H1 (cell line): ENCODE results near the gene HIVEP2. TPM values are rescaled to one million over a fixed set of nuclear protein-coding genes. Genes with fewer than 3 reads are reported as not detected.

ENCODE experiments used
- BRCA1 ChIP-seq: IDR thresholded peaks from 2 replicates; pipeline ENCODE4 v1.6.1; 2012; ENCODE audit warnings: low read depth, low read length, improper control_type of control experiment
- CEBPB ChIP-seq: IDR thresholded peaks from 2 replicates; pipeline ENCODE4 v1.6.1; 2012; ENCODE audit warnings: low read depth, low read length
- CHD2 ChIP-seq: IDR thresholded peaks from 2 replicates; pipeline ENCODE4 v1.6.1; 2012; ENCODE audit warnings: low read length, improper control_type of control experiment
- GTF2F1 ChIP-seq: IDR thresholded peaks from 2 replicates; pipeline ENCODE4 v1.6.1; 2012; ENCODE audit warnings: low read depth, low read length, improper control_type of control experiment, borderline replicate concordance
- HDAC2 ChIP-seq, 2 experiments: fragments of 300-600 bp in 1 of 2; sonication (generic) in 1 of 2; IDR thresholded peaks; 2 replicates each; pipeline ENCODE4 v1.6.1; 2011 to 2012; ENCODE audit warnings: low read depth in 2 of 2, low read length in 2 of 2, mild to moderate bottlenecking in 2 of 2, moderate library complexity in 2 of 2, borderline replicate concordance in 1 of 2, inconsistent platforms in 1 of 2
- KDM1A ChIP-seq: fragments of 200-600, 300-600 bp; sonication (generic); IDR thresholded peaks from 2 replicates; pipeline ENCODE4 v1.7.1; 2016; ENCODE audit warnings: mild to moderate bottlenecking, low read length, borderline replicate concordance
- KDM4A ChIP-seq: IDR thresholded peaks from one replicate; pipeline ENCODE4 v1.7.1; 2012; ENCODE audit warnings: low read depth, mild to moderate bottlenecking, moderate library complexity, low read length, inconsistent platforms; ENCODE audit not compliant: severe bottlenecking
- KDM5A ChIP-seq: fragments of 200-600 bp; IDR thresholded peaks from 2 replicates; pipeline ENCODE4 v1.7.1; 2012; ENCODE audit warnings: mild to moderate bottlenecking, low read length, inconsistent platforms, mixed read lengths
- MAFK ChIP-seq: IDR thresholded peaks from 2 replicates; pipeline ENCODE4 v1.6.1; 2012; ENCODE audit warnings: low read depth, mild to moderate bottlenecking, improper control_type of control experiment, low read length
- NANOG ChIP-seq: IDR thresholded peaks from 2 replicates; pipeline ENCODE4 v1.6.1; 2011; ENCODE audit warnings: low read length, low read depth, mild to moderate bottlenecking, inconsistent platforms; ENCODE audit not compliant: insufficient read depth, poor library complexity, severe bottlenecking
- NRF1 ChIP-seq: IDR thresholded peaks from 2 replicates; pipeline ENCODE4 v1.6.1; 2011; ENCODE audit warnings: mild to moderate bottlenecking, low read depth, low read length, improper control_type of control experiment
- PHF8 ChIP-seq: fragments of 200-600 bp; sonication (generic); conservative IDR thresholded peaks from 2 replicates; pipeline ENCODE4 v1.7.1; 2012; ENCODE audit warnings: low read depth, mild to moderate bottlenecking, inconsistent platforms, low read length, moderate library complexity
- POLR2A ChIP-seq, 2 experiments: IDR thresholded peaks; 1 replicate in 1 of 2; 2 replicates in 1 of 2; pipeline ENCODE4 v1.6.1; 2011; ENCODE audit warnings: low read depth in 2 of 2, low read length in 2 of 2, mild to moderate bottlenecking in 2 of 2; ENCODE audit errors: control extremely low read depth in 1 of 2
- RBBP5 ChIP-seq: IDR thresholded peaks from 2 replicates; pipeline ENCODE4 v1.7.1; 2012; ENCODE audit warnings: low read depth, mild to moderate bottlenecking, inconsistent platforms, low read length, moderate library complexity, borderline replicate concordance
- RNF2 ChIP-seq: fragments of 200-900, 300-1000 bp; sonication (generic); IDR thresholded peaks from 2 replicates; pipeline ENCODE4 v1.7.1; 2016; ENCODE audit warnings: borderline replicate concordance, low read depth, mild to moderate bottlenecking, antibody characterized with exemption, low read length; ENCODE audit not compliant: poor library complexity, severe bottlenecking; ENCODE audit errors: missing control alignments
- SIRT6 ChIP-seq: IDR thresholded peaks from one replicate; pipeline ENCODE4 v1.7.1; 2012; ENCODE audit warnings: low read length, inconsistent platforms
- SIX5 ChIP-seq: IDR thresholded peaks from 2 replicates; pipeline ENCODE4 v1.6.1; 2011; ENCODE audit warnings: mild to moderate bottlenecking, low read depth, low read length
- SP1 ChIP-seq: IDR thresholded peaks from 2 replicates; pipeline ENCODE4 v1.6.1; 2011; ENCODE audit warnings: low read depth, low read length
- SRF ChIP-seq: IDR thresholded peaks from 2 replicates; pipeline ENCODE4 v1.6.1; 2011; ENCODE audit warnings: mild to moderate bottlenecking, low read depth, low read length, moderate library complexity
- TAF7 ChIP-seq: optimal IDR thresholded peaks from 2 replicates; pipeline ENCODE3; 2011; ENCODE audit warnings: low read depth, mild to moderate bottlenecking, inconsistent platforms, low read length, moderate library complexity, borderline replicate concordance
- YY1 ChIP-seq: IDR thresholded peaks from 2 replicates; pipeline ENCODE4 v1.6.1; 2011; ENCODE audit warnings: low read depth, mild to moderate bottlenecking, low read length
- polyA plus RNA-seq, 7 experiments: library from polyadenylated mRNA; depleted of rRNA in 3 of 7; stranded (reverse) in 5 of 7; unstranded in 2 of 7; fragments of >200 nt in 5 of 7; fragments of 200-250 nt in 2 of 7; gene quantifications; 1 replicate in 5 of 7; 2 replicates in 1 of 7; 4 replicates in 1 of 7; pipeline versions ENCODE4 v1.2.1 to v1.2.3, GENCODE V29; 2011 to 2013; ENCODE audit warnings: missing spikeins in 2 of 7, mixed read lengths in 2 of 7
- total RNA-seq: library from RNA; stranded (reverse); fragmentation: NEBNext Ultra II Directional; extraction: Animal tissue kit (Norgen Biotek cat#: 25700); gene quantifications from 2 replicates; pipeline ENCODE4 v1.2.1, GENCODE V29; 2021
- TF ChIP-seq, protein P1 (sequence below), 3 experiments: IDR thresholded peaks; 1 replicate in 2 of 3; 2 replicates in 1 of 3; pipeline versions ENCODE4 v1.5.1 to v1.6.1; 2011; ENCODE audit warnings: low read length in 3 of 3, mild to moderate bottlenecking in 3 of 3, inconsistent platforms in 2 of 3, low read depth in 1 of 3, moderate library complexity in 1 of 3; ENCODE audit not compliant: insufficient read depth in 1 of 3; ENCODE audit errors: control extremely low read depth in 1 of 3

HIVEP2 gene
- total and polyA plus RNA-seq, 2 of the 8 experiments (the other 6 are each of a cell fraction or from before 2014, with no cell fraction given), result 2.2 to 6.1 TPM

DNA sequence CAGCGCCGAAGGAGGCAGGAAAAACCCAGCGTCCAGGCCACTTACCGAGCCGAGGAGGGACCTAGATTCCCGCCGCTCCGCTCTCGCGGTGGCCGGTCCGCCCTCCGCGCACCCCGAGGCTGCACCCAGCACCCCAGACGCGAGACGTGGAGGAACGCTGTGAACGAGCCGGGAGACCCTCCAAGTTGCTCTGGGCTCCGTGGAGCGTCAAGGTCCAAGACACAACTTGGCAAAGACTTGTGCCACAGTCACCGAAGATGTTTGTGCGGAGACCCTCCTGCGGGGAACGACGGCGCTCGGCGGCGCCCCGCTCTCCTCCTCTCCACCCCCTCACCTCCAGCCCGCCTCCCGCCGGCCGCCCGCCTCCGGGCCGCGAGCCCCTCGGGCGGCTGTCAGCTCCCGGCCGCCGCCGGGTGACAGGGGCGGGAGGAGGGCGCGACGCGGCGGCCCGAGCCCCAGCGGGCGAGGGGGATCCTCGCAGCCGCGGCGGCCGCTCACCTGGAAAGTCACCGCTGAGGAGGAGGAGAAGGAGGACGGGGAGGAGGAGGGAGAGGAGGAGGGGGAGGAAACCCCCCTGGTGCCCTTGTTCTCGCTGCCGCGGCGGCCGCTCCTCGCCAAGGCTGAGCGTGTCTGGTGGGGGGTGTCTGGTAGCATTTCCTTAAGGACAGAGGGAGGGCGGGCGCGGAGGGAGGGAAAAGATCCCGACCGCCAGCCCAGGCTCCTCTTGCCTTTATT is 637 bp upstream of the HIVEP2 start (continued):
- TF ChIP-seq CEBPB (no peak), RBBP5 (peak; percentile 45), TAF7 (no peak), CHD2 (peak; percentile 8; the same call in 1 of the 2 replicates), SP1 (no peak), RNF2 (no peak), NANOG (no peak), BRCA1 (no peak), POLR2A (IDR thresholded peaks at IDR 0.05; ENCODE audit: control extremely low read depth in 1 of 2, low read depth in 2 of 2, low read length in 2 of 2) (peak in 1 of 2 experiments; percentile 62; a peak in 1 of 3 replicates), PHF8 (peak; percentile 50; the same call in 1 of the 2 replicates), KDM5A (no peak), GTF2F1 (no peak), SIX5 (no peak), KDM1A (no peak), KDM4A (peak; percentile 80), NRF1 (no peak), HDAC2 (IDR thresholded peaks at IDR 0.05; ENCODE audit: borderline replicate concordance in 1 of 2, low read depth in 2 of 2, low read length in 2 of 2) (peak in 1 of 2 experiments; percentile 61; a peak in 1 of 4 replicates), YY1 (no peak), MAFK (no peak), SIRT6 (no peak), SRF (no peak)
- TF ChIP-seq, protein P1, sequence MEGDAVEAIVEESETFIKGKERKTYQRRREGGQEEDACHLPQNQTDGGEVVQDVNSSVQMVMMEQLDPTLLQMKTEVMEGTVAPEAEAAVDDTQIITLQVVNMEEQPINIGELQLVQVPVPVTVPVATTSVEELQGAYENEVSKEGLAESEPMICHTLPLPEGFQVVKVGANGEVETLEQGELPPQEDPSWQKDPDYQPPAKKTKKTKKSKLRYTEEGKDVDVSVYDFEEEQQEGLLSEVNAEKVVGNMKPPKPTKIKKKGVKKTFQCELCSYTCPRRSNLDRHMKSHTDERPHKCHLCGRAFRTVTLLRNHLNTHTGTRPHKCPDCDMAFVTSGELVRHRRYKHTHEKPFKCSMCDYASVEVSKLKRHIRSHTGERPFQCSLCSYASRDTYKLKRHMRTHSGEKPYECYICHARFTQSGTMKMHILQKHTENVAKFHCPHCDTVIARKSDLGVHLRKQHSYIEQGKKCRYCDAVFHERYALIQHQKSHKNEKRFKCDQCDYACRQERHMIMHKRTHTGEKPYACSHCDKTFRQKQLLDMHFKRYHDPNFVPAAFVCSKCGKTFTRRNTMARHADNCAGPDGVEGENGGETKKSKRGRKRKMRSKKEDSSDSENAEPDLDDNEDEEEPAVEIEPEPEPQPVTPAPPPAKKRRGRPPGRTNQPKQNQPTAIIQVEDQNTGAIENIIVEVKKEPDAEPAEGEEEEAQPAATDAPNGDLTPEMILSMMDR (IDR thresholded peaks at IDR 0.05; ENCODE audit: control extremely low read depth in 1 of 3, insufficient read depth in 1 of 3, low read depth in 1 of 3, low read length in 3 of 3), result no peak
